ENCODE results near the gene PBRM1. TPM values are rescaled to one million over a fixed set of nuclear protein-coding genes. Genes with fewer than 3 reads are reported as not detected.

The PBRM1 gene
- total and polyA plus RNA-seq, 2 donors (not counting 3 experiments of a cell fraction or from before 2014, with no cell fraction given): 26.7 to 87.1 TPM

DNA sequence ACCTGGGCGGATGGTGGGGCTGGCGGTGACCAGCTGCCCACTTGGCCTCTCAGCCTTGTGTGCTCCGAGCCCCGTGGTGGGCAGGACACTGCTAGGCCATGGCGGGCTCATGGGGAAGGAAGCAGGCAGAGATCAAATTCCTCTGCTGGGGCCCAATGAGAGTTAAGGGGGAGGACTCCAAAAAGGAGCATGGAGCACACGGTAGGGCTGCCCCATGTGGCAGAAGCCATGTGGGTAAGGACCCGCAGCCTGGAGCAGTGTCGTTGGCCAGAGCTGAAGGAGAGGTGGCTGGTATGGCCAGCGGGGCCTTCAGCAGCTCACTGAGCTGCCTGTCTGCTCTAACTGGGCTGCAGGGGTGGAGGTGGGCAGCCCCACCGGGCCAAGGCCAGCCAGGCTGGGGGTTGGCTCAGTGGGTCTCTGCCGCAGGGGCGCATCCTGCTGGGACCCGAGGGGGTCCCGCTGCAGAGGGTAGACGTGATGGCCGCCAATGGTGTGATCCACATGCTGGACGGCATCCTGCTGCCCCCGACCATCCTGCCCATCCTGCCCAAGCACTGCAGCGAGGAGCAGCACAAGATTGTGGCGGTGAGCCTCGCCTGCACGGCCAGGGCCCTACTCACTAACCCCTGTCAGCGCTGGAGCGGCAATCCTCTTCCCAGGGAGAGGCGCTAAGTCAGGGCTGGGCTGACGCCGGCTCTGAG is 179.3 kb downstream of the PBRM1 start:
- dilution Hi-C loops (cut with MboI; ENCODE audit: extremely low pct_ligation_motif_present, low sequenced_read_pairs) (no loop called here), intact Hi-C loops (cut with micrococcal nuclease) (no loop called here)
- no peaks in the 10 kb centered on the region for H3K27me3 ChIP-seq (ENCODE audit: control insufficient read depth in 2 of 2, insufficient read depth in 2 of 2, low read length in 2 of 2)
- no TSS peak for BruUV-seq (replicated peaks)
- no peak overlapping the region for H3K9ac ChIP-seq (replicated peaks; ENCODE audit: extremely low read depth, insufficient read depth, low read length)
- H3K36me3 ChIP-seq (ENCODE audit: control insufficient read depth in 2 of 2, extremely low read depth in 1 of 2, insufficient read depth in 2 of 2, low read length in 2 of 2): peaks cover 28 to 83% of the 10 kb centered on the region in 2 experiments
- FAIRE-seq: no peak
- H3K9me1 ChIP-seq (replicated peaks; ENCODE audit: control insufficient read depth, extremely low read depth, insufficient read depth, low read length): no peaks in the 10 kb centered on the region
- TF ChIP-seq, protein P1, sequence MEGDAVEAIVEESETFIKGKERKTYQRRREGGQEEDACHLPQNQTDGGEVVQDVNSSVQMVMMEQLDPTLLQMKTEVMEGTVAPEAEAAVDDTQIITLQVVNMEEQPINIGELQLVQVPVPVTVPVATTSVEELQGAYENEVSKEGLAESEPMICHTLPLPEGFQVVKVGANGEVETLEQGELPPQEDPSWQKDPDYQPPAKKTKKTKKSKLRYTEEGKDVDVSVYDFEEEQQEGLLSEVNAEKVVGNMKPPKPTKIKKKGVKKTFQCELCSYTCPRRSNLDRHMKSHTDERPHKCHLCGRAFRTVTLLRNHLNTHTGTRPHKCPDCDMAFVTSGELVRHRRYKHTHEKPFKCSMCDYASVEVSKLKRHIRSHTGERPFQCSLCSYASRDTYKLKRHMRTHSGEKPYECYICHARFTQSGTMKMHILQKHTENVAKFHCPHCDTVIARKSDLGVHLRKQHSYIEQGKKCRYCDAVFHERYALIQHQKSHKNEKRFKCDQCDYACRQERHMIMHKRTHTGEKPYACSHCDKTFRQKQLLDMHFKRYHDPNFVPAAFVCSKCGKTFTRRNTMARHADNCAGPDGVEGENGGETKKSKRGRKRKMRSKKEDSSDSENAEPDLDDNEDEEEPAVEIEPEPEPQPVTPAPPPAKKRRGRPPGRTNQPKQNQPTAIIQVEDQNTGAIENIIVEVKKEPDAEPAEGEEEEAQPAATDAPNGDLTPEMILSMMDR (IDR thresholded peaks at IDR 0.05; ENCODE audit: extremely low read depth in 1 of 2, insufficient read depth in 1 of 2, low read depth in 1 of 2, low read length in 2 of 2): no peak
- TF ChIP-seq JUN (IDR thresholded peaks at IDR 0.05; ENCODE audit: borderline replicate concordance, insufficient read depth, insufficient read length, low read depth): no peak
- TF ChIP-seq POLR2A (IDR thresholded peaks at IDR 0.05; ENCODE audit: low read depth, low read length): no peak
- TF ChIP-seq POLR2AphosphoS5 (IDR thresholded peaks at IDR 0.05; ENCODE audit: insufficient read depth, low read depth, low read length): no peak
- TF ChIP-seq, protein P2, sequence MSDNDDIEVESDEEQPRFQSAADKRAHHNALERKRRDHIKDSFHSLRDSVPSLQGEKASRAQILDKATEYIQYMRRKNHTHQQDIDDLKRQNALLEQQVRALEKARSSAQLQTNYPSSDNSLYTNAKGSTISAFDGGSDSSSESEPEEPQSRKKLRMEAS (IDR thresholded peaks at IDR 0.05; ENCODE audit: insufficient read depth, insufficient read length): no peak
- no peak for TF ChIP-seq EZH2 (IDR thresholded peaks at IDR 0.05; ENCODE audit: borderline replicate concordance, low read depth, low read length, severe bottlenecking)
- no peak for TF ChIP-seq FOS (IDR thresholded peaks at IDR 0.05; ENCODE audit: borderline replicate concordance, insufficient read depth, low read length)
- TF ChIP-seq MYC (IDR thresholded peaks at IDR 0.05; ENCODE audit: low read depth, low read length): no peak
- ChIA-PET CTCF (interaction anchor here (0.7 to 2.0 kb wide), 4 partner anchors 12 to 39 kb away, joined by 3 to 7 read pairs (median 4); partner anchors contain the start of gene STAB1), POLR2A (no interaction called here)
- no peaks in the 10 kb centered on the region for H3K9me3 ChIP-seq (replicated peaks; ENCODE audit: control insufficient read depth, insufficient read depth, low read length)
- H3K4me2 ChIP-seq (ENCODE audit: insufficient read depth, low read length): no peak overlapping the region
- no peak overlapping the region for H3K27ac ChIP-seq (ENCODE audit: insufficient read depth, low read depth, low read length)
- DNase-seq (ENCODE audit: low read depth, low spot score): no peak
- no peaks in the 10 kb centered on the region for H4K20me1 ChIP-seq (replicated peaks; ENCODE audit: control insufficient read depth, extremely low read depth, insufficient read depth, low read length)
- H3K4me1 ChIP-seq (ENCODE audit: control insufficient read depth, extremely low read depth, insufficient read depth, low read length): peaks cover 10% of the 10 kb centered on the region
- H2AFZ ChIP-seq (ENCODE audit: low read depth, low read length): no peak overlapping the region
- peaks cover 8% of the 10 kb centered on the region for H3K79me2 ChIP-seq (ENCODE audit: control insufficient read depth, insufficient read depth, low read length)
- H3K4me3 ChIP-seq (replicated peaks in 1 of 3; ENCODE audit: insufficient read depth in 1 of 3, low read depth in 1 of 3, low read length in 3 of 3): no peak overlapping the region
